GM19467 (cell line): Measurements from ENCODE around the gene TRPC4AP.

Experiments
- ATAC-seq: cut with Tn5 transposase; IDR thresholded peaks from one replicate; pipeline ENCODE4 v1.9.1; 2021; ENCODE audit warnings: mild to moderate bottlenecking, moderate library complexity; ENCODE audit not compliant: unreplicated experiment

The TRPC4AP gene

GRCh38 chr20:34989670-34990069, 102.9 kb downstream of the TRPC4AP start:
- ATAC-seq, result no peak

- no peak for ATAC-seq
Measured at GRCh38 chr20:34989118-34989517, 103.5 kb downstream of the TRPC4AP start.

GRCh38 chr20:34988191-34988540, 104.4 kb downstream of the TRPC4AP start:
- ATAC-seq, result no peak

- ATAC-seq, result no peak
Measured at GRCh38 chr20:34987288-34988190, 105.1 kb downstream of the TRPC4AP start.

- no peak for ATAC-seq
Measured at GRCh38 chr20:34986311-34987287, 106.0 kb downstream of the TRPC4AP start.

- ATAC-seq, result no peak
Measured at GRCh38 chr20:34985461-34986310, 106.9 kb downstream of the TRPC4AP start.

GRCh38 chr20:34984756-34985261, 107.8 kb downstream of the TRPC4AP start:
- no peak for ATAC-seq

- no peak for ATAC-seq
Measured at GRCh38 chr20:34983995-34984735, 108.4 kb downstream of the TRPC4AP start.

- no peak for ATAC-seq
Measured at GRCh38 chr20:34983089-34983820, 109.4 kb downstream of the TRPC4AP start.

GRCh38 chr20:34982270-34983088, 110.1 kb downstream of the TRPC4AP start:
- no peak for ATAC-seq

- ATAC-seq, result no peak
Measured at GRCh38 chr20:34980543-34981233, 111.9 kb downstream of the TRPC4AP start.

- ATAC-seq, result no peak
Measured at GRCh38 chr20:34979366-34980153, 113.0 kb downstream of the TRPC4AP start.

- ATAC-seq, result no peak
Measured at GRCh38 chr20:34978092-34978744, 114.4 kb downstream of the TRPC4AP start.

- no peak for ATAC-seq
Measured at GRCh38 chr20:34977365-34978091, 115.1 kb downstream of the TRPC4AP start.

- ATAC-seq, result no peak
Measured at GRCh38 chr20:34976286-34976685, 116.3 kb downstream of the TRPC4AP start.

- ATAC-seq, result no peak
Measured at GRCh38 chr20:34974246-34974645, 118.4 kb downstream of the TRPC4AP start.
